Panc1 (cell line): ENCODE results near the gene ERC2. TPM values are rescaled to one million over a fixed set of nuclear protein-coding genes. Genes with fewer than 3 reads are reported as not detected.

Experiments
- ATAC-seq: fragments of 200-7000 bp; cut with Tn5 transposase; 2 replicates; pipeline ENCODE4 v1.9.1; 2020; ENCODE audit warnings: mild to moderate bottlenecking, moderate library complexity
- BruUV-seq: library from RNA; stranded (reverse); fragments of 400-500 nt; replicated peaks from 2 replicates; lab custom pipeline; 2021; lab: Mats Ljungman, UMichigan
- CTCF ChIA-PET: fragments of 300-600 bp; sonication (Branson Sonifier 250); formaldehyde crosslinking; loops from one replicate; lab custom pipeline; 2022; ENCODE audit warnings: antibody characterized with exemption; lab: Charles Lee
- POLR2A ChIA-PET: fragments of 300-600 bp; sonication (Branson Sonifier 250); formaldehyde crosslinking; loops from one replicate; lab custom pipeline; 2022; ENCODE audit warnings: antibody characterized with exemption; lab: Charles Lee
- DNase-seq: peaks from one replicate; pipeline ENCODE4 v3.0.0-alpha.2; 2010; ENCODE audit warnings: low read depth, low spot score
- H3K27ac ChIP-seq: 2 replicates; pipeline ENCODE4 v1.5.1; 2011; ENCODE audit warnings: mild to moderate bottlenecking, low read length, inconsistent platforms
- H3K27me3 ChIP-seq: fragments of 200-500 bp; sonication (Bioruptor generic); 2 replicates; pipeline ENCODE4 v1.6.0; 2014; ENCODE audit warnings: low read length, inconsistent platforms; ENCODE audit not compliant: control insufficient read depth, insufficient read depth
- H3K36me3 ChIP-seq: fragments of 200-500 bp; sonication (Bioruptor generic); 2 replicates; pipeline ENCODE4 v1.5.1; 2014; ENCODE audit warnings: inconsistent platforms, mild to moderate bottlenecking, low read length, moderate library complexity; ENCODE audit not compliant: control insufficient read depth, insufficient read depth
- H3K4me1 ChIP-seq: 2 replicates; pipeline ENCODE4 v1.5.1; 2011; ENCODE audit warnings: inconsistent platforms, mild to moderate bottlenecking, low read length, moderate library complexity; ENCODE audit not compliant: control insufficient read depth, insufficient read depth
- H3K4me3 ChIP-seq, 2 experiments: 2 replicates each; pipeline ENCODE4 v1.5.1; 2011 to 2012; ENCODE audit warnings: low read depth in 2 of 2, low read length in 2 of 2, mild to moderate bottlenecking in 2 of 2, inconsistent platforms in 1 of 2, moderate library complexity in 1 of 2
- H3K9me3 ChIP-seq: fragments of 200-500 bp; sonication (Bioruptor generic); 2 replicates; pipeline ENCODE4 v1.5.1; 2014; ENCODE audit warnings: low read depth, mild to moderate bottlenecking, inconsistent platforms, low read length, moderate library complexity; ENCODE audit not compliant: control insufficient read depth, insufficient read depth
- POLR2AphosphoS5 ChIP-seq: IDR thresholded peaks from 2 replicates; pipeline ENCODE4 v1.6.1; 2012; ENCODE audit warnings: mild to moderate bottlenecking, low read depth, low read length, moderate library complexity
- SIN3A ChIP-seq: IDR thresholded peaks from 2 replicates; pipeline ENCODE4 v1.6.1; 2012; ENCODE audit warnings: low read depth, mild to moderate bottlenecking, low read length, moderate library complexity, borderline replicate concordance; ENCODE audit not compliant: insufficient read depth
- TCF7L2 ChIP-seq: IDR thresholded peaks from 2 replicates; pipeline ENCODE4 v1.6.1; 2011; ENCODE audit warnings: mild to moderate bottlenecking, low read depth, low read length, inconsistent platforms
- in situ Hi-C: cut with HindIII; loops from 2 replicates; pipeline ENCODE4 v1.10.0; 2016; ENCODE audit warnings: low sequenced_read_pairs, low pct_unique_long_range_greater_than_20kb
- intact Hi-C: fragments of 100-400 bp; cut with micrococcal nuclease; formaldehyde crosslinking; loops from one replicate; pipeline ENCODE4 v1.10.0; 2022; ENCODE audit not compliant: unreplicated experiment
- total RNA-seq: library from RNA; stranded (reverse); gene quantifications from one replicate; pipeline ENCODE4 v1.2.1, GENCODE V29; 2021; ENCODE audit not compliant: unreplicated experiment
- TF ChIP-seq, protein P1 (sequence below), 2 experiments: IDR thresholded peaks; 2 replicates each; pipeline ENCODE4 v1.6.1; 2011 to 2012; ENCODE audit warnings: low read depth in 2 of 2, control low read depth in 1 of 2, low read length in 1 of 2, mild to moderate bottlenecking in 1 of 2, moderate library complexity in 1 of 2; ENCODE audit not compliant: insufficient read depth in 1 of 2
- TF ChIP-seq, protein P2 (sequence below): fragments of 450-650 bp; IDR thresholded peaks from 2 replicates; pipeline ENCODE4 v1.5.1; 2017; ENCODE audit warnings: mild to moderate bottlenecking

The ERC2 gene
- total RNA-seq, 1 experiment from 2014 or later = 0.33 TPM

DNA sequence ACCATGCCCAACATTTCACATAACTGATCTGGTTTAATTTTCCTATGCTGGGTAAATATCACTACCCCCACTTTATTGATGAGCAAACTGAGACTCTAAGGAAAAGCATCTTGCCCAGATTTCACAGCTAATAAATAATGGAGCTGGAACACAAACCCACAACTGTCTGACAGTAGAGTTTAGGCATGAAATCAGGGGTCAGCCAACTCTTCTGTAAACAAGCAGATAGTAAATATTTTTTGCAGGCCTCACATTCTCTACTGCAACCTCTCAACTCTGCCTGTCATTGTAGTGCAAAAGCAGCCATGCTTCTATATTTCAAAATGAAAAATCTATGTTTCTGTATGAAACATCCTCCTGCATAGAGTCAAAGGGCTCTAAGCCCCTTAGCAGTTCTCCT lies 111.5 kb downstream of the ERC2 start:
- in situ Hi-C loops (no loop called here), intact Hi-C loops (no loop called here)
- Histone ChIP-seq H3K4me3 (no peak overlapping the region), H3K9me3 (no peaks in the 10 kb centered on the region), H3K36me3 (no peaks in the 10 kb centered on the region), H3K27me3 (no peaks in the 10 kb centered on the region), H3K27ac (no peak overlapping the region), H3K4me1 (no peaks in the 10 kb centered on the region)
- no TSS peak for BruUV-seq
- DNase-seq (no peak), ATAC-seq (no peak)
- ChIA-PET POLR2A (no interaction called here), CTCF (no interaction called here)
- TF ChIP-seq SIN3A (no peak), POLR2AphosphoS5 (no peak), TCF7L2 (no peak)
- TF ChIP-seq, protein P1, sequence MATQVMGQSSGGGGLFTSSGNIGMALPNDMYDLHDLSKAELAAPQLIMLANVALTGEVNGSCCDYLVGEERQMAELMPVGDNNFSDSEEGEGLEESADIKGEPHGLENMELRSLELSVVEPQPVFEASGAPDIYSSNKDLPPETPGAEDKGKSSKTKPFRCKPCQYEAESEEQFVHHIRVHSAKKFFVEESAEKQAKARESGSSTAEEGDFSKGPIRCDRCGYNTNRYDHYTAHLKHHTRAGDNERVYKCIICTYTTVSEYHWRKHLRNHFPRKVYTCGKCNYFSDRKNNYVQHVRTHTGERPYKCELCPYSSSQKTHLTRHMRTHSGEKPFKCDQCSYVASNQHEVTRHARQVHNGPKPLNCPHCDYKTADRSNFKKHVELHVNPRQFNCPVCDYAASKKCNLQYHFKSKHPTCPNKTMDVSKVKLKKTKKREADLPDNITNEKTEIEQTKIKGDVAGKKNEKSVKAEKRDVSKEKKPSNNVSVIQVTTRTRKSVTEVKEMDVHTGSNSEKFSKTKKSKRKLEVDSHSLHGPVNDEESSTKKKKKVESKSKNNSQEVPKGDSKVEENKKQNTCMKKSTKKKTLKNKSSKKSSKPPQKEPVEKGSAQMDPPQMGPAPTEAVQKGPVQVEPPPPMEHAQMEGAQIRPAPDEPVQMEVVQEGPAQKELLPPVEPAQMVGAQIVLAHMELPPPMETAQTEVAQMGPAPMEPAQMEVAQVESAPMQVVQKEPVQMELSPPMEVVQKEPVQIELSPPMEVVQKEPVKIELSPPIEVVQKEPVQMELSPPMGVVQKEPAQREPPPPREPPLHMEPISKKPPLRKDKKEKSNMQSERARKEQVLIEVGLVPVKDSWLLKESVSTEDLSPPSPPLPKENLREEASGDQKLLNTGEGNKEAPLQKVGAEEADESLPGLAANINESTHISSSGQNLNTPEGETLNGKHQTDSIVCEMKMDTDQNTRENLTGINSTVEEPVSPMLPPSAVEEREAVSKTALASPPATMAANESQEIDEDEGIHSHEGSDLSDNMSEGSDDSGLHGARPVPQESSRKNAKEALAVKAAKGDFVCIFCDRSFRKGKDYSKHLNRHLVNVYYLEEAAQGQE (IDR thresholded peaks at IDR 0.05; ENCODE audit: insufficient read depth in 1 of 2, low read depth in 2 of 2, low read length in 1 of 2) = no peak
- TF ChIP-seq, protein P2, sequence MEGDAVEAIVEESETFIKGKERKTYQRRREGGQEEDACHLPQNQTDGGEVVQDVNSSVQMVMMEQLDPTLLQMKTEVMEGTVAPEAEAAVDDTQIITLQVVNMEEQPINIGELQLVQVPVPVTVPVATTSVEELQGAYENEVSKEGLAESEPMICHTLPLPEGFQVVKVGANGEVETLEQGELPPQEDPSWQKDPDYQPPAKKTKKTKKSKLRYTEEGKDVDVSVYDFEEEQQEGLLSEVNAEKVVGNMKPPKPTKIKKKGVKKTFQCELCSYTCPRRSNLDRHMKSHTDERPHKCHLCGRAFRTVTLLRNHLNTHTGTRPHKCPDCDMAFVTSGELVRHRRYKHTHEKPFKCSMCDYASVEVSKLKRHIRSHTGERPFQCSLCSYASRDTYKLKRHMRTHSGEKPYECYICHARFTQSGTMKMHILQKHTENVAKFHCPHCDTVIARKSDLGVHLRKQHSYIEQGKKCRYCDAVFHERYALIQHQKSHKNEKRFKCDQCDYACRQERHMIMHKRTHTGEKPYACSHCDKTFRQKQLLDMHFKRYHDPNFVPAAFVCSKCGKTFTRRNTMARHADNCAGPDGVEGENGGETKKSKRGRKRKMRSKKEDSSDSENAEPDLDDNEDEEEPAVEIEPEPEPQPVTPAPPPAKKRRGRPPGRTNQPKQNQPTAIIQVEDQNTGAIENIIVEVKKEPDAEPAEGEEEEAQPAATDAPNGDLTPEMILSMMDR = no peak

DNA sequence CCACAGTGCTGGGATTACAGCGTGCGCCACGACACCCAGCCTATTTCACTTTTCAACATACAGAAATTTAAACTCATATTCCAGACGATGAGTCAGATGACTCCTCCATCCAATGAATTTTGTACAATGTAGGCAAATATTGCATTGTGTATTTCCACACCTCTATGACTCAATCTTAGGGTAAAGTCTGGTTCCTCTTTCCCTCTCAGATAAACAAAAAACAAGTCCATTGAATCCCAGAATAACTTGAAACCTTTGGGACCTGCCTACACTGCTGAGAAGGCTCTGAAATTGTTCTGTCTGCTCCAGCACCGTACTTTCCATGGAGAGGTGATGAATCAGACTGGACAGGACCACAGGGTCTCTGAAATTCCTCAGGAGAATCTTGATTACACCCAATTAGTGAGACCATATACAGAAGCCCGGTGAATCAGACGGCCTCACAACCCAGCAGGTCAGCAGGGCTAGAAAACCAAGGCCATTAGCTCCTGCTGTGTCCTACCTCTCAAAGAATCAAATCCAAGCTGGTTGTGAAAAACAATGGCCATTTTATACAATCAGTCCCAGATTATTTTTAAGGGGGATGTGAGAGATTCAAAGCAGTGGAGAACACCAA lies 112.6 kb downstream of the ERC2 start:
- no peak for ATAC-seq
- CTCF ChIA-PET = no interaction called here
- H3K9me3 ChIP-seq = no peaks in the 10 kb centered on the region
- intact Hi-C loops = no loop called here
- no peaks in the 10 kb centered on the region for H3K4me1 ChIP-seq
- BruUV-seq = no TSS peak
- POLR2A ChIA-PET = no interaction called here
- H3K27me3 ChIP-seq = no peaks in the 10 kb centered on the region
- no peak for DNase-seq
- no peak overlapping the region for H3K4me3 ChIP-seq
- H3K27ac ChIP-seq = no peak overlapping the region
- no peaks in the 10 kb centered on the region for H3K36me3 ChIP-seq
- in situ Hi-C loops = no loop called here
- no peak for TF ChIP-seq SIN3A
- TF ChIP-seq POLR2AphosphoS5 = no peak
- TF ChIP-seq, protein P1 (IDR thresholded peaks at IDR 0.05; ENCODE audit: insufficient read depth in 1 of 2, low read depth in 2 of 2, low read length in 1 of 2) = no peak
